ENCODE measurements around the gene TNFSF8. TPM values are rescaled to one million over a fixed set of nuclear protein-coding genes. Genes with fewer than 3 reads are reported as not detected.

TNFSF8 gene
- polyA plus RNA-seq, 1 donor from 2014 or later: not detected

DNA sequence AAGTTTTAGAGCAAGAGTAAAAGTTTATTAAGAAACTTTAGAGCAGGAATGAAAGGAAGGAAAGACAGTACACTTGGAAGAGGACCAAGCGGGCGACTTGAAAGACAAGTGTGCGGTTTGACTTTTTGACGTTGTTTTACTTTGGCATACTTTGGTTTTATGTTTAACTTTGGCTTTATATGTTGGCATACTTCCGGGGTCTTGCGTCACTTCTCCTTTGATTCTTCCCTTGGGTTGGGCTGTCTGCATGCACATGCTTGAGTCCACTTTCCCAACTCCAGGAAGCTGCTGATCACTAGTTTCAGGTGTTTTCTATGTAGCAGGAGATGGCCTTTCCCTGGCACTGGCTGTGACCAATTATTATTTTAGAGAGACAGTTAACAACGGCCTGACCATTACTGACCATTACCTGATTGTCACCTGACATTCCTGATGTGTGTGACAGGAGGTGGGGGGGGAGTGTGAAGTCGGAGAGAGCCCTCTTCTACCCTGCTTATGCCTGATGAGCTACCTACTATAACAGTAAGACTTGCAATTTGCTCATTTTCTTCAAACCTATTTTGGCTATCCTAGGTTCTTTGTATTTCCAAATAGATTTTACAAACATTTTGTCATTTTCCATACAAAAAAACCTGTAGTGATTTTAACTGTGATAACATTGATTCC, 45.5 kb downstream of the TNFSF8 start:
- H4K20me1 ChIP-seq (ENCODE audit: insufficient read depth): no peaks in the 10 kb centered on the region
- H3K4me3 ChIP-seq (ENCODE audit: low read length): no peak overlapping the region
- no peaks in the 10 kb centered on the region for H3K27me3 ChIP-seq (ENCODE audit: insufficient read depth, low read depth, low read length)
- TF ChIP-seq MXI1 (conservative IDR thresholded peaks at IDR 0.05; ENCODE audit: poor library complexity, severe bottlenecking): no peak
- TF ChIP-seq EZH2 (IDR thresholded peaks at IDR 0.05; ENCODE audit: borderline replicate concordance, insufficient read depth, low read length, poor library complexity, severe bottlenecking): no peak
- TF ChIP-seq TAF1 (IDR thresholded peaks at IDR 0.05; ENCODE audit: low read depth): no peak
- TF ChIP-seq REST (IDR thresholded peaks at IDR 0.05; ENCODE audit: borderline replicate concordance): no peak
- TF ChIP-seq CTCF (IDR thresholded peaks at IDR 0.05; ENCODE audit: poor library complexity, severe bottlenecking): no peak
- no peak for TF ChIP-seq POLR2AphosphoS5 (IDR thresholded peaks at IDR 0.05)
- no peak for TF ChIP-seq RAD21 (conservative IDR thresholded peaks at IDR 0.05)
- no peak for TF ChIP-seq EP300 (conservative IDR thresholded peaks at IDR 0.05; ENCODE audit: poor library complexity, severe bottlenecking)
- TF ChIP-seq SMC3 (conservative IDR thresholded peaks at IDR 0.05; ENCODE audit: poor library complexity): no peak
- H3K36me3 ChIP-seq (ENCODE audit: insufficient read depth, low read length): no peaks in the 10 kb centered on the region
- H3K4me2 ChIP-seq (ENCODE audit: low read length): no peak overlapping the region
- H3K27ac ChIP-seq (ENCODE audit: low read length): no peak overlapping the region
- H3K9ac ChIP-seq (ENCODE audit: low read length): no peak overlapping the region
- no peaks in the 10 kb centered on the region for H3F3A ChIP-seq (ENCODE audit: insufficient read depth, low read length, poor library complexity, severe bottlenecking)
- no peaks in the 10 kb centered on the region for H3K79me2 ChIP-seq (replicated peaks; ENCODE audit: insufficient read depth, low read length)
- H3K9me2 ChIP-seq (ENCODE audit: insufficient read depth, low read length): no peaks in the 10 kb centered on the region
- no peak overlapping the region for H2AFZ ChIP-seq (ENCODE audit: low read depth, low read length)
- no peaks in the 10 kb centered on the region for H3K9me3 ChIP-seq (ENCODE audit: low read length)

GRCh38 chr9:114883709-114884108, 46.7 kb downstream of the TNFSF8 start:
- Histone ChIP-seq H4K20me1 (ENCODE audit: insufficient read depth) (no peaks in the 10 kb centered on the region), H3K79me2 (replicated peaks; ENCODE audit: insufficient read depth, low read length) (no peaks in the 10 kb centered on the region), H3K9ac (ENCODE audit: low read length) (no peak overlapping the region), H3K27ac (ENCODE audit: low read length) (no peak overlapping the region), H3K27me3 (ENCODE audit: insufficient read depth, low read depth, low read length) (no peaks in the 10 kb centered on the region), H3K4me3 (ENCODE audit: low read length) (no peak overlapping the region), H3F3A (ENCODE audit: insufficient read depth, low read length, poor library complexity, severe bottlenecking) (no peaks in the 10 kb centered on the region), H2AFZ (ENCODE audit: low read depth, low read length) (no peak overlapping the region), H3K4me2 (ENCODE audit: low read length) (no peak overlapping the region), H3K36me3 (ENCODE audit: insufficient read depth, low read length) (no peaks in the 10 kb centered on the region), H3K9me3 (ENCODE audit: low read length) (no peaks in the 10 kb centered on the region), H3K9me2 (ENCODE audit: insufficient read depth, low read length) (no peaks in the 10 kb centered on the region)
- TF ChIP-seq SMC3 (conservative IDR thresholded peaks at IDR 0.05; ENCODE audit: poor library complexity) (no peak), MXI1 (conservative IDR thresholded peaks at IDR 0.05; ENCODE audit: poor library complexity, severe bottlenecking) (no peak), TAF1 (IDR thresholded peaks at IDR 0.05; ENCODE audit: low read depth) (no peak), POLR2AphosphoS5 (IDR thresholded peaks at IDR 0.05) (no peak), RAD21 (conservative IDR thresholded peaks at IDR 0.05) (no peak), CTCF (IDR thresholded peaks at IDR 0.05; ENCODE audit: poor library complexity, severe bottlenecking) (no peak), EP300 (conservative IDR thresholded peaks at IDR 0.05; ENCODE audit: poor library complexity, severe bottlenecking) (no peak), EZH2 (IDR thresholded peaks at IDR 0.05; ENCODE audit: borderline replicate concordance, insufficient read depth, low read length, poor library complexity, severe bottlenecking) (no peak), REST (IDR thresholded peaks at IDR 0.05; ENCODE audit: borderline replicate concordance) (no peak)

Data from neural cell (in vitro differentiated cells).